ENCODE results near the gene ACOT13.
"Not testable (repeated sequence)": the region's sequence is repeated elsewhere in the genome, so short reads cannot be mapped to it uniquely, and the experiment has no call there.

ACOT13 gene

GRCh38 chr6:24692848-24693592 is 26.1 kb downstream of the ACOT13 start:
- no peak for DNase-seq (ENCODE audit: low read depth)

- DNase-seq (ENCODE audit: low read depth): no peak
These were observed 27.3 kb downstream of the ACOT13 start for GRCh38 chr6:24694198-24694597.

- not testable (repeated sequence) for DNase-seq (ENCODE audit: low read depth)
These were observed 28.8 kb downstream of the ACOT13 start for GRCh38 chr6:24695635-24696034.

GRCh38 chr6:24696097-24696496 is 29.2 kb downstream of the ACOT13 start:
- DNase-seq (ENCODE audit: low read depth): no peak

GRCh38 chr6:24699521-24700359 is 32.9 kb downstream of the ACOT13 start:
- DNase-seq (ENCODE audit: low read depth): no peak

- DNase-seq (ENCODE audit: low read depth): no peak
These were observed 35.9 kb downstream of the ACOT13 start for GRCh38 chr6:24702720-24703282.

GRCh38 chr6:24704468-24704867 is 37.6 kb downstream of the ACOT13 start:
- DNase-seq (ENCODE audit: low read depth): no peak

- DNase-seq (ENCODE audit: low read depth): no peak
These were observed 41.7 kb downstream of the ACOT13 start for GRCh38 chr6:24708612-24709011.

- no peak for DNase-seq (ENCODE audit: low read depth)
These were observed 42.3 kb downstream of the ACOT13 start for GRCh38 chr6:24709014-24709711.

GRCh38 chr6:24710519-24711303 is 43.8 kb downstream of the ACOT13 start:
- no peak for DNase-seq (ENCODE audit: low read depth)

GRCh38 chr6:24716602-24717148 is 49.8 kb downstream of the ACOT13 start:
- not testable (repeated sequence) for DNase-seq (ENCODE audit: low read depth)

GRCh38 chr6:24718449-24719124 is 51.7 kb downstream of the ACOT13 start:
- DNase-seq (ENCODE audit: low read depth): no peak

- DNase-seq (ENCODE audit: low read depth): no peak
These were observed 52.5 kb downstream of the ACOT13 start, which contains the start of gene C6orf62 for GRCh38 chr6:24719125-24719971. Gene C6orf62 (minus strand): TSS chr6:24719154. CDS start chr6:24718668, 486 bp downstream.

GRCh38 chr6:24720131-24720603 is 53.3 kb downstream of the ACOT13 start:
- DNase-seq (ENCODE audit: low read depth): no peak

- DNase-seq (ENCODE audit: low read depth): peak; percentile 99
These were observed 54.0 kb downstream of the ACOT13 start for GRCh38 chr6:24720604-24721460.

- DNase-seq (ENCODE audit: low read depth): no peak
These were observed 54.8 kb downstream of the ACOT13 start for GRCh38 chr6:24721461-24722215.

- DNase-seq (ENCODE audit: low read depth): no peak
These were observed 56.4 kb downstream of the ACOT13 start for GRCh38 chr6:24723270-24723669.

GRCh38 chr6:24730653-24731052 is 63.8 kb downstream of the ACOT13 start:
- DNase-seq (ENCODE audit: low read depth): not testable (repeated sequence)

Data from non-pigmented ciliary epithelial cell (primary cell).